Thymus (tissue), 11 donors: ENCODE data around the gene STRAP. TPM values are rescaled to one million over a fixed set of nuclear protein-coding genes. Genes with fewer than 3 reads are reported as not detected.
"Not testable (repeated sequence)": the region's sequence is repeated elsewhere in the genome, so short reads cannot be mapped to it uniquely, and the experiment has no call there.

Experiments used
- DNase-seq, 9 donors: peaks; one replicate each; pipeline ENCODE4 v3.0.0-alpha.2; 2013; ENCODE audit warnings: low spot score in 9 of 9, low read depth in 6 of 9, missing footprints in 1 of 9
- H3K27ac ChIP-seq, 2 donors: one replicate each; pipeline ENCODE4 v1.5.1; 2013; ENCODE audit warnings: control low read depth in 1 of 2, low read depth in 1 of 2, low read length in 1 of 2, mild to moderate bottlenecking in 1 of 2, moderate library complexity in 1 of 2
- H3K27me3 ChIP-seq, 2 donors: one replicate each; pipeline ENCODE4 v1.5.1; 2013; ENCODE audit warnings: low read length in 1 of 2; ENCODE audit not compliant: control insufficient read depth in 2 of 2, insufficient read depth in 1 of 2
- H3K36me3 ChIP-seq, 2 donors: one replicate each; pipeline ENCODE4 v1.5.1; 2013; ENCODE audit warnings: low read length in 1 of 2, mild to moderate bottlenecking in 1 of 2, moderate library complexity in 1 of 2; ENCODE audit not compliant: control insufficient read depth in 2 of 2, insufficient read depth in 2 of 2
- H3K4me1 ChIP-seq, 2 donors: one replicate each; pipeline ENCODE4 v1.5.1; 2013; ENCODE audit warnings: low read length in 2 of 2; ENCODE audit not compliant: control insufficient read depth in 2 of 2, insufficient read depth in 2 of 2
- H3K4me3 ChIP-seq, 2 donors: one replicate each; pipeline ENCODE4 v1.5.1; 2013; ENCODE audit warnings: low read length in 2 of 2, control low read depth in 1 of 2, mild to moderate bottlenecking in 1 of 2
- H3K9me3 ChIP-seq, 2 donors: one replicate each; pipeline ENCODE4 v1.5.1; 2013; ENCODE audit warnings: low read length in 1 of 2, mild to moderate bottlenecking in 1 of 2; ENCODE audit not compliant: control insufficient read depth in 2 of 2, insufficient read depth in 1 of 2
- WGBS: extraction: QIAGEN DNeasy Blood & Tissue Kit; methylation state at CpG from one replicate; pipeline ENCODE4 v1.1.7; 2013; 5-methylcytosine and 5-hydroxymethylcytosine counted together
- polyA plus RNA-seq: library from polyadenylated mRNA; stranded (reverse); fragments of 200-250 nt; gene quantifications from one replicate; pipeline ENCODE4 v1.2.3, GENCODE V29; 2013
- total RNA-seq: library from RNA; stranded (reverse); fragments of 120-200 nt; gene quantifications from one replicate; pipeline ENCODE4 v1.2.4, GENCODE V29; 2013
- donor health status: healthy.

Gene STRAP
- total and polyA plus RNA-seq, 2 donors = 48.1 to 121 TPM

DNA sequence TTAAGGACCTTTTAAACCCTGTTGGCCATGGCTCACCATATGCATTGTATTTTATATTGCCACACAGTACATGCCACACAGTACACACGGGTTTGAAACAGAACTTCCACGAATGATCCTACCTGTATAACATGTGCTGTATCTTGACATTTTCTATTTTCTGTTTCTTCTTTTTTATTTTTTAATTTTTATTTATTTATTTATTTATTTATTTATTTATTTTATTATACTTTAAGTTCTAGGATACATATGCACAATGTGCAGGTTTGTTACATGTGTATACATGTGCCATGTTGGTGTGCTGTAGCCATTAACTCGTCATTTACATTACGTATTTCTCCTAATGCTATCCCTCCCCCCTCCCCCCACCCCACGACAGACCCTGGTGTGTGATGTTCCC, 61.3 kb downstream of the STRAP start:
- H3K9me3 ChIP-seq, H3K27me3 ChIP-seq, DNase-seq, H3K4me3 ChIP-seq, H3K27ac ChIP-seq, H3K36me3 ChIP-seq, H3K4me1 ChIP-seq: not testable (repeated sequence)
- 98% methylated on average over 5 of the region's 5 CpGs for WGBS

DNA sequence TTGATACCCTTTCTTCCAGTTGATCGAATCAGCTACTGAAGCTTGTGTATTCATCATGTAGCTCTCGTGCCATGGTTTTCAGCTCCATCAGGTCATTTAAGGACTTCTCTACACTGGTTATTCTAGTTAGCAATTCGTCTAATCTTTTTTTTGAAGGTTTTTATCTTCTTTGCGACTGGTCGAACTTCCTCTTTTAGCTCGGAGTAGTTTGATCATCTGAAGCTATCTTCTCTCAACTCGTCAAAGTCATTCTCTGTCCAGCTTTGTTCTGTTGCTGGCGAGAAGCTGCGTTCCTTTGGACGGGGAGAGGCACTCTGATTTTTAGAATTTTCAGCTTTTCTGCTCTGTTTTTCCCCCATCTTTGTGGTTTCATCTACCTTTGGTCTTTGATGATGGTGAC, 66.3 kb downstream of the STRAP start:
- not testable (repeated sequence) for H3K4me1 ChIP-seq, H3K27ac ChIP-seq, H3K36me3 ChIP-seq, H3K27me3 ChIP-seq, DNase-seq, H3K4me3 ChIP-seq
- WGBS = 97% methylated on average over 10 of the region's 10 CpGs
- H3K9me3 ChIP-seq = peaks cover 0 to 11% of the 10 kb centered on the region in 2 donors

Other genes starting within 250 kb of the STRAP start
- gene EPS8, start 93.0 kb upstream of the STRAP start, total RNA-seq = 3.7 TPM
- gene EPS8, start 93.0 kb upstream of the STRAP start, polyA plus RNA-seq = 9.2 TPM
- 27.7 TPM for gene DERA, start 28.9 kb downstream of the STRAP start, total RNA-seq
- gene DERA, start 28.9 kb downstream of the STRAP start, polyA plus RNA-seq = 25.7 TPM